Stimulated activated CD8-positive, alpha-beta memory T cell treated with anti-CD3 and anti-CD28 coated beads, Interleukin-4, amount 100 ng/mL, for 1 hour (primary cell): ENCODE data around the gene ANXA1.

Experiments used
- DNase-seq, 2 donors: peaks; one replicate each; pipeline ENCODE4 v3.0.0-alpha.2; 2020; ENCODE audit warnings: low read depth in 2 of 2, low spot score in 1 of 2

ANXA1 gene

DNA sequence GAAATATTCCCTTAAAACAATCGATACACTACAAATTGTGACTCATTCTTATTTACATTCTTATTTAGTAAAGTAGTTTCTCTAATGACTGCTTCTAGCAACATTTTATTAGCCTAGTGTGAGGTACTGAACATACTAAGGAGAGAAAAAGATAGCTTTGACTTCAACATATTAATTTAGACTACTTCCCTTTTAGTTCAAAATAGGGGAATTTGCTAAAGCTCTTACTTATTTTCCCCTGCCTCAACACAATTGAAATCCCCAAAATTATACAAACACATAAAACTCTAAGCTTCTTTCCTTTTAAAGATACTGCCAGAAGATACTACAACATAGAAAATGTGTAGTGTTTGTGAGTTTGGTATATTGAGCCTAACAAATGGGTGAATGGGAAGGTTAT lies 55.2 kb downstream of the ANXA1 start:
- no peak for DNase-seq

DNA sequence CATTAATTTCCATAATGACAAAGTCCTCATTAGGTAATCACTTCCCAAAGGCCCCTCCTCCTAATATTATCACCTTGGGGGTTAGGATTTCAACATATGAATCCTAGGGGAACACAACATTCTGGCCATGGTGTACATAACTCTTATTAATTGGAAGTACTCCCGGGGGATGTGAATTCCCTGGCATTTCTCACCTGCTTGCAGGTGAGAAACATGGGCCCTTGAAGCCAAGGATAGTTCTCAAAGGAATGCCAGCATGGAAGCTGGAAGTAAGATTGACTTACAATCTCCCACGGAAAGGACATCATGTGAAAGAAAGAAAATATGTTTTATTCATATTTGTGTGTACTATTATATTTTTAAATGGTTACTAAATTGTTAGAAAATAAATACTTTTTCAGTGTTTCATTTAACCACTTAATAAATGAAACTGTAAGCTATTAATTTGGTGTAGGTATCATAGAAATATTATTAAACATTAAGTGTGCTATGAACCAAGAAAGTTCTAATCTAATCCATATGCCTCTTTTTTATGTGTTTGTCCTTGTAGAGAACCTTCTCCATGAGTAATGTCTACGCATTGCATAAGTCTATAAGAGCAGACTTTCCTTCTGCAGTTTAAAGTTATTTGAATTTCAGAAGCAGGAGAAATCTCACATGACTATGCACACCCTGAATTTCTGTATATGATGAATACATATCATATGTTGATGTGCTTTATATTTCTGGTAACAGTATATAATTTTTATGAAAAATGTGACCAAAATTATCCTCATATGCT lies 59.4 kb downstream of the ANXA1 start:
- DNase-seq = no peak

GRCh38 chr9:73213300-73213699 lies 61.6 kb downstream of the ANXA1 start:
- no peak for DNase-seq

GRCh38 chr9:73215249-73215648 lies 63.6 kb downstream of the ANXA1 start:
- DNase-seq = no peak

DNA sequence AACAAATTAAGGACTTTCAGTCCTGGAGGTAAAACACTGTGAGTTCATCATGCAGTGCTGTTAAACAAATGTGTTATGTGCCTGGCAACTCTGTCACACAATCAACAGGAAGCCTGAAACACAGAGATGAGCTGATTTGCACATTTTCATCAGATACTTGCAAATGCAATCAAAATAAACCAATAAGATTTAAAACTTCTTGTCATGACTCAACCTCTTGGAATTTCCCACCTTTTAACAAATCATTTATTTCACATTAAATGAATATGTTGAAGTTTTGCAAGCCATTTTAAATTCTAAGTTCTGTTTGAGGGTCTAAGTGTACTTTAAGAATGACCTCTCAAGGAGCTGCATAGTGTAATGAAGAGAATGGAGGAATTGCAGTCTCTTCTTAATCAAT lies 64.4 kb downstream of the ANXA1 start:
- no peak for DNase-seq
